Retinal pigment epithelial cell (primary cell): ENCODE data around the gene STRA6.

Source experiments
- DNase-seq: peaks from one replicate; pipeline ENCODE4 v3.0.0-alpha.2; 2010; ENCODE audit warnings: low read depth
- H3K4me3 ChIP-seq: 2 replicates; pipeline ENCODE4 v1.5.1; 2011; ENCODE audit warnings: mild to moderate bottlenecking, low read length, control low read depth, moderate library complexity
- CTCF ChIP-seq: conservative IDR thresholded peaks from 2 replicates; pipeline ENCODE4 v1.5.1; 2011; ENCODE audit warnings: low read depth, low read length, control low read depth, inconsistent platforms

Gene STRA6

GRCh38 chr15:74158855-74159650 lies 43.5 kb downstream of the STRA6 start:
- H3K4me3 ChIP-seq = no peak overlapping the region
- TF ChIP-seq CTCF = no peak
- DNase-seq = no peak

GRCh38 chr15:74157868-74158827 lies 44.4 kb downstream of the STRA6 start:
- TF ChIP-seq CTCF = no peak
- no peak overlapping the region for H3K4me3 ChIP-seq
- no peak for DNase-seq

- H3K4me3 ChIP-seq = no peak overlapping the region
- no peak for TF ChIP-seq CTCF
- DNase-seq = no peak
These were observed 45.7 kb downstream of the STRA6 start for GRCh38 chr15:74156678-74157411.

- TF ChIP-seq CTCF = no peak
- DNase-seq = no peak
- H3K4me3 ChIP-seq = no peak overlapping the region
These were observed 46.7 kb downstream of the STRA6 start for GRCh38 chr15:74155766-74156417.

GRCh38 chr15:74147051-74147450 lies 55.5 kb downstream of the STRA6 start:
- TF ChIP-seq CTCF = no peak
- DNase-seq = no peak
- no peak overlapping the region for H3K4me3 ChIP-seq

- DNase-seq = no peak
- TF ChIP-seq CTCF = no peak
- H3K4me3 ChIP-seq = no peak overlapping the region
These were observed 56.2 kb downstream of the STRA6 start for GRCh38 chr15:74146277-74146800.
